Astrocyte (in vitro differentiated cells and primary cell): ENCODE measurements around the gene TXLNB.
"Not testable (repeated sequence)": the region's sequence is repeated elsewhere in the genome, so short reads cannot be mapped to it uniquely, and the experiment has no call there.

Source experiments
- EZH2 ChIP-seq: IDR thresholded peaks from 2 replicates; pipeline ENCODE4 v1.6.1; 2012; ENCODE audit warnings: mild to moderate bottlenecking, low read length, inconsistent platforms; ENCODE audit not compliant: insufficient read depth
- TF ChIP-seq, protein P1 (sequence below): IDR thresholded peaks from 2 replicates; pipeline ENCODE4 v1.5.1; 2011; ENCODE audit warnings: low read depth, mild to moderate bottlenecking, inconsistent platforms, low read length, moderate library complexity; ENCODE audit not compliant: insufficient read depth

DNA sequence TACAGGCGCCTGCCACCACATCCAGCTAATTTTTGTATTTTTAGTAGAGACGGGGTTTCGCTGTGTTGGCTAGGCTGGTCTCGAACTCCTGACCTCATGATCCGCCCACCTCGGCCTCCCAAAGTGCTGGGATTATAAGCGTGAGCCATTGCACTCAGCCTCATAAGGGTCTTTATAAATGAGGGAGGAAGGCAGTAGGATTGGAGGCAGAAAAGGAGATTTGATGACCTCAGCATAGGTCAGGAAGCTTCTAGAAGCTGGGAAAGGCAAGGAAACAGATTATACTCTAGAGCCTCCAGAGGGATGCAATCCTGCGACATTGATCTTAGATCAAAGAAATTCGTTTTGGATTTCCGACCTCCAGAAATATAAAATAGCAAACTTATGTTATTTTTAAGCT lies 1.4 kb upstream of the TXLNB start:
- TF ChIP-seq, protein P1, sequence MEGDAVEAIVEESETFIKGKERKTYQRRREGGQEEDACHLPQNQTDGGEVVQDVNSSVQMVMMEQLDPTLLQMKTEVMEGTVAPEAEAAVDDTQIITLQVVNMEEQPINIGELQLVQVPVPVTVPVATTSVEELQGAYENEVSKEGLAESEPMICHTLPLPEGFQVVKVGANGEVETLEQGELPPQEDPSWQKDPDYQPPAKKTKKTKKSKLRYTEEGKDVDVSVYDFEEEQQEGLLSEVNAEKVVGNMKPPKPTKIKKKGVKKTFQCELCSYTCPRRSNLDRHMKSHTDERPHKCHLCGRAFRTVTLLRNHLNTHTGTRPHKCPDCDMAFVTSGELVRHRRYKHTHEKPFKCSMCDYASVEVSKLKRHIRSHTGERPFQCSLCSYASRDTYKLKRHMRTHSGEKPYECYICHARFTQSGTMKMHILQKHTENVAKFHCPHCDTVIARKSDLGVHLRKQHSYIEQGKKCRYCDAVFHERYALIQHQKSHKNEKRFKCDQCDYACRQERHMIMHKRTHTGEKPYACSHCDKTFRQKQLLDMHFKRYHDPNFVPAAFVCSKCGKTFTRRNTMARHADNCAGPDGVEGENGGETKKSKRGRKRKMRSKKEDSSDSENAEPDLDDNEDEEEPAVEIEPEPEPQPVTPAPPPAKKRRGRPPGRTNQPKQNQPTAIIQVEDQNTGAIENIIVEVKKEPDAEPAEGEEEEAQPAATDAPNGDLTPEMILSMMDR: not testable (repeated sequence)
- not testable (repeated sequence) for TF ChIP-seq EZH2
